H9 (cell line): ENCODE measurements around the gene SAXO1. TPM values are rescaled to one million over a fixed set of nuclear protein-coding genes. Genes with fewer than 3 reads are reported as not detected.

Source experiments
- DNase-seq: peaks from one replicate; pipeline ENCODE4 v3.0.0-alpha.2; 2017
- H2AFZ ChIP-seq: one replicate; pipeline ENCODE4 v1.6.1; 2013; ENCODE audit warnings: mild to moderate bottlenecking, low read length, control low read depth, moderate library complexity
- H2AK5ac ChIP-seq: 2 replicates; pipeline ENCODE4 v1.6.1; 2013; ENCODE audit warnings: low read length, control low read depth, mixed read lengths; ENCODE audit not compliant: insufficient read length
- H2BK120ac ChIP-seq: one replicate; pipeline ENCODE4 v1.6.1; 2013; ENCODE audit warnings: low read depth, mild to moderate bottlenecking, low read length, control low read depth, inconsistent platforms; ENCODE audit not compliant: poor library complexity, severe bottlenecking
- H2BK12ac ChIP-seq: 2 replicates; pipeline ENCODE4 v1.6.1; 2013; ENCODE audit warnings: low read length, control low read depth, mixed read lengths, low read depth; ENCODE audit not compliant: insufficient read length
- H2BK15ac ChIP-seq: 2 replicates; pipeline ENCODE4 v1.6.1; 2013; ENCODE audit warnings: low read depth, low read length, control low read depth
- H2BK20ac ChIP-seq: one replicate; pipeline ENCODE4 v1.6.1; 2013; ENCODE audit warnings: low read depth, mild to moderate bottlenecking, low read length, control low read depth, inconsistent platforms; ENCODE audit not compliant: poor library complexity, severe bottlenecking
- H2BK5ac ChIP-seq: 2 replicates; pipeline ENCODE4 v1.6.1; 2013; ENCODE audit warnings: low read length, control low read depth, mixed read lengths; ENCODE audit not compliant: insufficient read length
- H3K14ac ChIP-seq: 2 replicates; pipeline ENCODE4 v1.6.1; 2013; ENCODE audit warnings: low read length, control low read depth; ENCODE audit not compliant: insufficient read depth
- H3K18ac ChIP-seq: 2 replicates; pipeline ENCODE4 v1.6.1; 2013; ENCODE audit warnings: low read depth, mild to moderate bottlenecking, mixed read lengths, low read length, control low read depth; ENCODE audit not compliant: insufficient read length
- H3K23ac ChIP-seq: 2 replicates; pipeline ENCODE4 v1.6.1; 2013; ENCODE audit warnings: low read length, control low read depth, mixed read lengths, low read depth; ENCODE audit not compliant: insufficient read length
- H3K23me2 ChIP-seq: 2 replicates; pipeline ENCODE4 v1.6.1; 2013; ENCODE audit warnings: low read depth, mild to moderate bottlenecking, mixed read lengths, low read length, control low read depth; ENCODE audit not compliant: insufficient read length, poor library complexity, severe bottlenecking
- H3K27ac ChIP-seq: 2 replicates; pipeline ENCODE4 v1.5.1; 2013; ENCODE audit warnings: low read length, control low read depth, mixed read lengths, low read depth; ENCODE audit not compliant: insufficient read length
- H3K27me3 ChIP-seq: 2 replicates; pipeline ENCODE4 v1.6.1; 2013; ENCODE audit warnings: low read length, control low read depth, inconsistent platforms; ENCODE audit not compliant: insufficient read depth
- H3K4ac ChIP-seq: 2 replicates; pipeline ENCODE4 v1.6.1; 2013; ENCODE audit warnings: low read depth, mild to moderate bottlenecking, control low read depth, inconsistent platforms, low read length, moderate library complexity
- H3K4me1 ChIP-seq: 2 replicates; pipeline ENCODE4 v1.6.1; 2013; ENCODE audit warnings: low read length, control low read depth, inconsistent platforms; ENCODE audit not compliant: insufficient read depth
- H3K4me2 ChIP-seq: 2 replicates; pipeline ENCODE4 v1.6.1; 2013; ENCODE audit warnings: low read length, control low read depth, mixed read lengths; ENCODE audit not compliant: insufficient read length, insufficient read depth
- H3K56ac ChIP-seq: 2 replicates; pipeline ENCODE4 v1.6.1; 2013; ENCODE audit warnings: low read depth, mild to moderate bottlenecking, mixed read lengths, low read length, control low read depth; ENCODE audit not compliant: insufficient read length
- H3K79me1 ChIP-seq: 2 replicates; pipeline ENCODE4 v1.6.1; 2013; ENCODE audit warnings: low read depth, mild to moderate bottlenecking, moderate library complexity, low read length, control low read depth, inconsistent platforms; ENCODE audit not compliant: insufficient read depth, poor library complexity, severe bottlenecking
- H3K79me2 ChIP-seq: 2 replicates; pipeline ENCODE4 v1.6.1; 2013; ENCODE audit warnings: low read length, control low read depth, inconsistent platforms; ENCODE audit not compliant: insufficient read depth
- H3K9ac ChIP-seq: 2 replicates; pipeline ENCODE4 v1.6.1; 2013; ENCODE audit warnings: low read length, control low read depth, mixed read lengths; ENCODE audit not compliant: insufficient read length; ENCODE audit errors: extremely low read depth
- H3K9me3 ChIP-seq: one replicate; pipeline ENCODE4 v1.6.1; 2013; ENCODE audit warnings: low read depth, low read length, inconsistent platforms; ENCODE audit not compliant: control insufficient read depth
- H3T11ph ChIP-seq: one replicate; pipeline ENCODE4 v1.6.1; 2013; ENCODE audit warnings: mild to moderate bottlenecking, low read length, control low read depth, inconsistent platforms
- H4K20me1 ChIP-seq: one replicate; pipeline ENCODE4 v1.6.1; 2013; ENCODE audit not compliant: control insufficient read depth, insufficient read length, insufficient read depth
- H4K5ac ChIP-seq: 2 replicates; pipeline ENCODE4 v1.6.1; 2013; ENCODE audit warnings: low read depth, mild to moderate bottlenecking, mixed read lengths, low read length, control low read depth; ENCODE audit not compliant: insufficient read length
- H4K8ac ChIP-seq: replicated peaks from 2 replicates; pipeline ENCODE4 v1.6.1; 2013; ENCODE audit warnings: low read length, control low read depth, mixed read lengths, low read depth; ENCODE audit not compliant: insufficient read length
- H4K91ac ChIP-seq: 2 replicates; pipeline ENCODE4 v1.6.1; 2013; ENCODE audit warnings: low read depth, mild to moderate bottlenecking, moderate library complexity, mixed read lengths, low read length, control low read depth; ENCODE audit not compliant: insufficient read length
- H3K27ac Mint-ChIP-seq, 3 experiments: 2 replicates in 2 of 3; 3 replicates in 1 of 3; pipeline ENCODE4 v1.8.0; 2020 to 2021; ENCODE audit warnings: mixed read lengths in 3 of 3, mild to moderate bottlenecking in 1 of 3, moderate library complexity in 1 of 3
- H3K27me3 Mint-ChIP-seq: 2 replicates; pipeline ENCODE4 v1.8.0; 2021; ENCODE audit warnings: low read depth, mild to moderate bottlenecking, moderate library complexity, mixed read lengths
- H3K36me3 Mint-ChIP-seq, 3 experiments: 2 replicates in 2 of 3; 3 replicates in 1 of 3; pipeline ENCODE4 v1.8.0; 2020 to 2021; ENCODE audit warnings: low read depth in 3 of 3, mixed read lengths in 3 of 3; ENCODE audit not compliant: insufficient read depth in 1 of 3
- H3K4me1 Mint-ChIP-seq, 2 experiments: 2 replicates each; pipeline ENCODE4 v1.8.0; 2020; ENCODE audit warnings: mixed read lengths in 2 of 2
- H3K4me3 Mint-ChIP-seq, 2 experiments: 2 replicates in 1 of 2; 3 replicates in 1 of 2; pipeline ENCODE4 v1.8.0; 2020 to 2021; ENCODE audit warnings: mild to moderate bottlenecking in 2 of 2, mixed read lengths in 2 of 2, moderate library complexity in 1 of 2
- H3K9me3 Mint-ChIP-seq, 2 experiments: 2 replicates in 1 of 2; 3 replicates in 1 of 2; pipeline ENCODE4 v1.8.0; 2020; ENCODE audit warnings: mild to moderate bottlenecking in 2 of 2, mixed read lengths in 2 of 2, moderate library complexity in 1 of 2
- CTCF ChIP-seq: fragments of 200-600 bp; sonication (generic); conservative IDR thresholded peaks from 3 replicates; pipeline ENCODE4 v1.8.0; 2021; ENCODE audit warnings: antibody characterized with exemption, mild to moderate bottlenecking
- WGBS: extraction: QIAGEN DNeasy Blood & Tissue Kit; methylation state at CpG from one replicate; pipeline ENCODE4 v1.1.7; 2013; ENCODE audit warnings: missing lambda C conversion rate, low lambda C conversion rate, mixed read lengths; ENCODE audit not compliant: insufficient read length; ENCODE audit errors: extremely low coverage; 5-methylcytosine and 5-hydroxymethylcytosine counted together
- total RNA-seq: library from RNA; stranded (reverse); gene quantifications from 2 replicates; pipeline ENCODE4 v1.2.1, GENCODE V29; 2021

Gene SAXO1
- total RNA-seq, 1 experiment from 2014 or later, result 0.09 TPM

GRCh38 chr9:18978188-18978587 is 54.8 kb downstream of the SAXO1 start:
- H3T11ph ChIP-seq, result no peak overlapping the region
- no peaks in the 10 kb centered on the region for H4K20me1 ChIP-seq
- no peak for DNase-seq
- peaks cover 1% of the 10 kb centered on the region; the same call in 1 of the 2 replicates for H3K79me2 ChIP-seq
- H3K36me3 Mint-ChIP-seq, result no peaks in the 10 kb centered on the region; a peak in 1 of 7 replicates
- no peak overlapping the region for H2BK20ac ChIP-seq
- H3K23ac ChIP-seq, result no peak overlapping the region
- H3K27ac ChIP-seq, result no peak overlapping the region
- no peaks in the 10 kb centered on the region for H3K27me3 ChIP-seq
- no peaks in the 10 kb centered on the region for H3K79me1 ChIP-seq
- H3K4me3 Mint-ChIP-seq, result no peak overlapping the region
- H4K91ac ChIP-seq, result no peak overlapping the region
- peak overlapping the region in 1 of 3 experiments; percentile 18; a peak in 1 of 7 replicates for H3K27ac Mint-ChIP-seq
- peaks cover 4 to 5% of the 10 kb centered on the region in 2 experiments; a peak in 2 of 5 replicates for H3K9me3 Mint-ChIP-seq
- no peaks in the 10 kb centered on the region for H3K4me1 ChIP-seq
- H3K9me3 ChIP-seq, result no peaks in the 10 kb centered on the region
- H3K18ac ChIP-seq, result no peak overlapping the region
- H2BK120ac ChIP-seq, result no peak overlapping the region
- H3K14ac ChIP-seq, result no peak overlapping the region
- H3K4me2 ChIP-seq, result no peak overlapping the region
- H2BK5ac ChIP-seq, result no peak overlapping the region
- peaks cover 9 to 17% of the 10 kb centered on the region in 2 experiments; a peak in 3 of 4 replicates for H3K4me1 Mint-ChIP-seq
- no peak overlapping the region for H4K8ac ChIP-seq
- H3K23me2 ChIP-seq, result no peaks in the 10 kb centered on the region
- no peak overlapping the region for H3K4ac ChIP-seq
- no CpG with 5 or more reads among the region's 2 CpGs for WGBS
- no peak overlapping the region for H2AFZ ChIP-seq
- no peak overlapping the region for H3K56ac ChIP-seq
- H3K9ac ChIP-seq, result no peak overlapping the region
- H4K5ac ChIP-seq, result no peak overlapping the region
- no peak for TF ChIP-seq CTCF
- H2AK5ac ChIP-seq, result no peak overlapping the region
- H2BK15ac ChIP-seq, result no peak overlapping the region
- no peaks in the 10 kb centered on the region for H3K27me3 Mint-ChIP-seq
- no peak overlapping the region for H2BK12ac ChIP-seq
